Activated CD8-positive, alpha-beta T cell treated with anti-CD3 and anti-CD28 coated beads for 36 hours (primary cell): ENCODE data around the gene WWC1. TPM values are rescaled to one million over a fixed set of nuclear protein-coding genes. Genes with fewer than 3 reads are reported as not detected.
"Not testable (repeated sequence)": the region's sequence is repeated elsewhere in the genome, so short reads cannot be mapped to it uniquely, and the experiment has no call there.

ENCODE experiments used
- ATAC-seq: fragments of 200-7000 bp; cut with Tn5 transposase; one replicate; pipeline ENCODE4 v1.10.0; 2021; ENCODE audit warnings: mild to moderate bottlenecking, moderate library complexity
- CTCF ChIA-PET: fragments of 350-600 bp; sonication (Branson Sonifier 250); formaldehyde crosslinking; loops from one replicate; lab custom pipeline; 2021; ENCODE audit warnings: antibody characterized with exemption; lab: Charles Lee
- POLR2A ChIA-PET: fragments of 350-600 bp; sonication (Branson Sonifier 250); formaldehyde crosslinking; loops from one replicate; lab custom pipeline; 2021; ENCODE audit warnings: antibody characterized with exemption; lab: Charles Lee
- DNase-seq: peaks from one replicate; pipeline ENCODE4 v3.0.0-alpha.2; 2020
- H3K27ac Mint-ChIP-seq: one replicate; pipeline ENCODE4 v1.8.0; 2021; ENCODE audit warnings: mild to moderate bottlenecking, mixed read lengths
- H3K27me3 Mint-ChIP-seq: one replicate; pipeline ENCODE4 v1.8.0; 2021; ENCODE audit warnings: mixed read lengths
- H3K36me3 Mint-ChIP-seq: one replicate; pipeline ENCODE4 v1.8.0; 2021; ENCODE audit warnings: low read depth, mixed read lengths
- H3K4me1 Mint-ChIP-seq: one replicate; pipeline ENCODE4 v1.8.0; 2021; ENCODE audit warnings: low read depth, mixed read lengths
- H3K4me3 Mint-ChIP-seq: one replicate; pipeline ENCODE4 v1.8.0; 2021; ENCODE audit warnings: mild to moderate bottlenecking, moderate library complexity, mixed read lengths
- H3K9me3 Mint-ChIP-seq: one replicate; pipeline ENCODE4 v1.8.0; 2021; ENCODE audit warnings: mixed read lengths
- CTCF ChIP-seq: fragments of 200-600 bp; IDR thresholded peaks from one replicate; pipeline ENCODE4 v1.8.0; 2022; ENCODE audit warnings: antibody characterized with exemption, mild to moderate bottlenecking
- intact Hi-C: fragments of 100-400 bp; cut with micrococcal nuclease; formaldehyde crosslinking; loops from one replicate; pipeline ENCODE4 v1.10.0; 2022
- total RNA-seq, 2 experiments: library from RNA; stranded (reverse); gene quantifications; one replicate each; pipeline ENCODE4 v1.2.3, GENCODE V29; 2021

WWC1 gene
- total RNA-seq, 2 experiments from 2014 or later, result 0.45 to 0.47 TPM

- intact Hi-C loops, result no loop called here
- ChIA-PET CTCF (no interaction called here), POLR2A (no interaction called here)
- no peak for TF ChIP-seq CTCF
- DNase-seq (no peak), ATAC-seq (no peak)
- Mint-ChIP-seq H3K36me3 (no peaks in the 10 kb centered on the region), H3K27ac (no peak overlapping the region), H3K27me3 (peaks cover 11% of the 10 kb centered on the region), H3K9me3 (no peaks in the 10 kb centered on the region), H3K4me3 (no peak overlapping the region), H3K4me1 (no peaks in the 10 kb centered on the region)
Measured at GRCh38 chr5:168432903-168433302, 141.5 kb downstream of the WWC1 start.

- POLR2A ChIA-PET, result no interaction called here
- intact Hi-C loops, result no loop called here
- no peaks in the 10 kb centered on the region for H3K9me3 Mint-ChIP-seq
- peaks cover 13% of the 10 kb centered on the region for H3K27me3 Mint-ChIP-seq
- H3K36me3 Mint-ChIP-seq, result no peaks in the 10 kb centered on the region
- no peak overlapping the region for H3K4me3 Mint-ChIP-seq
- CTCF ChIA-PET, result no interaction called here
- H3K27ac Mint-ChIP-seq, result no peak overlapping the region
- ATAC-seq (no peak), DNase-seq (no peak)
- no peaks in the 10 kb centered on the region for H3K4me1 Mint-ChIP-seq
- no peak for TF ChIP-seq CTCF
Measured at GRCh38 chr5:168434001-168434400, 142.6 kb downstream of the WWC1 start.

- DNase-seq, result no peak
- no peak for TF ChIP-seq CTCF
- CTCF ChIA-PET, result no interaction called here
- no peaks in the 10 kb centered on the region for H3K36me3 Mint-ChIP-seq
- H3K27me3 Mint-ChIP-seq, result peaks cover 15% of the 10 kb centered on the region
- no peaks in the 10 kb centered on the region for H3K4me1 Mint-ChIP-seq
- POLR2A ChIA-PET, result no interaction called here
- ATAC-seq, result no peak
- no peaks in the 10 kb centered on the region for H3K9me3 Mint-ChIP-seq
- no peak overlapping the region for H3K27ac Mint-ChIP-seq
- intact Hi-C loops, result no loop called here
- H3K4me3 Mint-ChIP-seq, result no peak overlapping the region
Measured at GRCh38 chr5:168434746-168435321, 143.4 kb downstream of the WWC1 start.

GRCh38 chr5:168435340-168435739 lies 143.9 kb downstream of the WWC1 start:
- H3K27me3 Mint-ChIP-seq, result peaks cover 15% of the 10 kb centered on the region
- H3K4me3 Mint-ChIP-seq, H3K4me1 Mint-ChIP-seq, H3K36me3 Mint-ChIP-seq, H3K9me3 Mint-ChIP-seq, DNase-seq, CTCF ChIA-PET, POLR2A ChIA-PET, ATAC-seq, H3K27ac Mint-ChIP-seq, intact Hi-C loops: not testable (repeated sequence)

GRCh38 chr5:168438349-168438748 lies 146.9 kb downstream of the WWC1 start:
- ATAC-seq, result no peak
- no peak for TF ChIP-seq CTCF
- no peak for DNase-seq
- peaks cover 15% of the 10 kb centered on the region for H3K27me3 Mint-ChIP-seq
- ChIA-PET CTCF (no interaction called here), POLR2A (no interaction called here)
- H3K27ac Mint-ChIP-seq, result no peak overlapping the region
- intact Hi-C loops, result no loop called here
- H3K4me3 Mint-ChIP-seq, result no peak overlapping the region
- H3K36me3 Mint-ChIP-seq, result no peaks in the 10 kb centered on the region
- no peaks in the 10 kb centered on the region for H3K9me3 Mint-ChIP-seq
- no peaks in the 10 kb centered on the region for H3K4me1 Mint-ChIP-seq
